ENCODE measurements around the gene GORASP2.

The GORASP2 gene

DNA sequence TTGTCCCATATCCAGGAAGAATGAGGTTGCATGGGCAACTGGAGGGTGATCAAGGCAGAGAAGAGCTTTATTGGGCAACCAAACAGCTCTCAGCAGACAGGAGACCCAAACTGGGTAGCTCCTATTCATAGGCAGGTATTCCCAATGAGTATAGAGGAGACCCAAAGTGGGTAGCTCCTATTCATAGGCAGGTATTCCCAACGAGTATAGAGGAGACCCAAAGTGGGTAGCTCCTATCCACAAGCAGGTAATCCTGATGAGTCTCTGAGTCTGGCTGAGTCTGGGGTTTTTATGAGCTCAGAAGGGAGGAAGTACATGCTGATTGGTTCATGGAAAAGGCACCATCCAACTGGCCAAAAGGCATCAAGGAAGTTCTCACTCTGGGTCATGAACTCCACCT, 5.3 kb upstream of the GORASP2 start:
- DNase-seq = peak; percentile 60

DNA sequence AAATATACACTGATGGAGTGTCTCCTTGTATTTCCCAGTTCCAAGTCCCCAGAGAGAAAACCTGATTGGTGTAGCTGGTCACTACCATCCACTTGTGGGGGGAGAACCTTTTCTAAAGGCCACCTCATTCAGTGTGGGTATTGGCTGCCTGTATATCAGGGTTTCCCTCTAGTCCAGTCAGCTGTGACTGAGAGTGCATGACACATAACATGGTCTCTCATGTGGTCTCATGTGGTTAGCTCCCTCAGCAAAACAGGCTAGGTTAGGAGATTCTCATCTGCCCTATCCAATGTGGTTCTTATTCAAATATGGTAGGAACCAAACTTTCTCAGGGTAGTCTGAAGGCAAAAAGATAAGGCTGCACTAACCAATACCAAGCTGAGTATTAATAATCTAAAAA, 4.1 kb upstream of the GORASP2 start:
- no peak for DNase-seq

GRCh38 chr2:170925923-170926322, 3.1 kb upstream of the GORASP2 start:
- no peak for DNase-seq

- no peak for DNase-seq
Measured at GRCh38 chr2:170926743-170927297, 2.2 kb upstream of the GORASP2 start.

DNA sequence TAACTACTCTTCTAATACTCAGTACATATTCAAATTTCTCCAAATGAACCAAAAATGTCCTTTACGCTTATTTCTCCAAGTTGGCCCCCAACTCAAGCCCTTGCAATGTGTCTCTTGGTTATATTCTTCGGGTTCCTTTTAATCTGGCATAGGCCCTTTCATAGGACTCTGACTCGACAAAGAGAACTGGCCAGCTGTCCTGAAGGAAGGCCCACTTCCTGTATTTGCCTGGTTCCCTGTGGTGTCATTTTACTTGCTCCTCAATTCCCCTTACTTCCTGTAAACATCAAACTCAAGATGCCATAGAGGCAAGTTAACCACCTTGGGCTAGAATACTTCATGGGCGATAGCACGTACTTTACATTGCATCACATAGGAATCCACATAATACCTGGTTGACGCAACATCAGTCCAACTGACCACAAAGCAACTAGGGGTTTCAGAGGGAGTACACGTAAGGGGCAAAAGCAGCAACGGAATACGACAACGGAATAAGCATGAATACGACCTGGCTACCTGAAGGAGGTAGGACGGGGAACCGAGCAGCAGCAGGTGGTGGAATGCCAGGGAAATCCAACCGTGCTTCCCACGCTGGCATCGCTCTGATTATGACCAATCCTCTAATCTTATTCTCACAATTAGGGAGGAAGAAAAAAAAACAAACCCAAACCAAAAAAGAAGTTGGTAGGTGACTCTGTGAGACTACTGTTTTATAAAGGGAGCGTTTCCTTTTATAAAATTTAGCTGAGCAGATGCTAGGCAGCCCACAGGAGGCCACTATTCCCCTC, 823 bp upstream of the GORASP2 start:
- DNase-seq = peak; percentile 92

GRCh38 chr2:170929686-170930050, 615 bp downstream of the GORASP2 start:
- peak; percentile 92 for DNase-seq

DNA sequence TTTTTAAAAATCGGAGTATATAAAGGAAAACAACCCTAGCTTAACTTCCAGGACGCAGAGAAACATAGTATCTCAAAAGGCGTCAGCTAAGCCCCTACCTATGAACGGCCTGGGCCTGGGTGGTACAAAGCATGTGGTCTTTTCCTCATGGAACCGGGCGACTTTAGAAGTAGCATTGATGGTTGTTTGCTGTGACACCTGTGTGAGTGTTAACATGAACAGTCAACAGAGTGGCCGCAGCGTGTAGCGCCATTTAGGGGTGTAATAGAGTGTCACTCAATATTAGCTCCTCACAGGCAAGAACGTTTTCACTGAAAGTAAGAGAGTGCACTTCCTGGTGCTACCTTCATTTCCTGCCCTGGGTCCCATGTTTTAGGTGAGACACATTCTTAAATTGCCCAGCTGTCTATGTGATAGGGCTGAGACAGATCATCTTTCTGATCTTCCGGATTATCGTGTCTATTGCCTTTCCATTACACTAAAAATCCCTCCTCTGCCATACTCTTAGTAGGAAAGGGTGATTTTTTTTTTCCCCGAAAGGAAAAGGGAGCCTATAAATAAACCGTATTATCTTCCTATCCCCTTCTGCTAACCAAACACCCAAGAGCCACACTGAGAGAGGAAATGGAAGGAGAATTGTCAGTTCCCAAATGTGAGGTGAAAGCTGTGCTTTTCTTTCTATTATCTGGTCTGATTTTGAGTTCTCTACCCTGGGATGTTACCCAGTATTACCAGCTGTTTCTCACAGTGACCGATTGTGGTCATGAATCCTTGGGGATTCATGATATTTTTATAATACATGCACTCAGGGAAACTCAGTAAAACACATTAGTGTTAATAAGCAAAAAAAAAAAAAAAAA, 1.3 kb downstream of the GORASP2 start:
- DNase-seq = peak; percentile 85

DNA sequence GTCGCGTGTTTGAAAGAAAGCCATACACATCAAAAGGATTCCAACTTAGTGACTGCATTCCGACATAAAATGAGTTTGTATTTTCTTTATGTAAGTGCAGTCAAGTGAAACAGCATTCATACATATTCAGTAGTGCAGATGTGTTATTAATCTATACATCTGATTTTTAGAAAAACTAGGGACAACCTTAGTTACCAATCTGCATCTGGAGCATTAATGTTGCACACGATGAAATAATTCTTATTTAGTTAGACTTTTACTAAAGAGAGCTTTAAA, 1.9 kb downstream of the GORASP2 start:
- DNase-seq = no peak

DNA sequence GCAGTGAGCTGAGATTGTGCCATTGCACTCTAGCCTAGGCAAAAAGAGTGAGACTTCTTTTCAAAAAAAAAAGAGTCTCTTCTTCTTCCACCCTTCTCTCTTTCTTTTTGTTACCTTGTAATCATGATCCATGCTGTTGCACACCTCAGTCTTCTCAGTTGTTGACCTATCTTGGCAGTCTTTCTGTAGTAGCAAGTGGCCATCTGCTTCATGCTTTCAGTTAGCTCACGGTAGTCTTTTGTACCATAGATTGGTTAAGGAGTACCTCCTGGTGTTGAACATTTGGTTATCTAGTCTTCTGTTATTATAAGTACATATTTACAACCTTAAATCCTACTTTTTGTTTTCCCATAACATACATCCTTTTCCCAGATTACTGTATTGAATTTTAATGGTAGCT, 3.1 kb downstream of the GORASP2 start:
- no peak for DNase-seq

DNA sequence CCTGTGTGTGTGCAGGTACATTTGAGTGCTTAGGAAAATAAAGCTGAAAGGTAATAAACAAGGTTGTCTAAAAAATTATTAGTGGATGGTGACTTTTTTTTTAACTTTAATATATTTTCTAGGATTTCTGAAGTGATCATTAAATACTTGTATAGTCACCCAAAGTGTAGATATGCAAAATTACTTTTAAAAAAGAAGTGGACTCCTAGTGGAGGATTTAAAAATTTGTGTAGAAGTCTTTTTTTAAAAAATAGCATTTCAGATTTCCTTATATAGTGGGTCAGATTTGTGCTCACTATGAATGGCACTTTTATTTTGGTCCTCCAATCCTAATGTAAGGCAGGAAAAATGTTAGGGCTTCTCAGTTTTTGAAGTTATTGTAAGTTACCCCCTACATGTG, 3.9 kb downstream of the GORASP2 start:
- no peak for DNase-seq

- DNase-seq = no peak
Measured at GRCh38 chr2:170937709-170938379, 8.8 kb downstream of the GORASP2 start.

GRCh38 chr2:170940066-170940465, 11.0 kb downstream of the GORASP2 start:
- DNase-seq = no peak

DNA sequence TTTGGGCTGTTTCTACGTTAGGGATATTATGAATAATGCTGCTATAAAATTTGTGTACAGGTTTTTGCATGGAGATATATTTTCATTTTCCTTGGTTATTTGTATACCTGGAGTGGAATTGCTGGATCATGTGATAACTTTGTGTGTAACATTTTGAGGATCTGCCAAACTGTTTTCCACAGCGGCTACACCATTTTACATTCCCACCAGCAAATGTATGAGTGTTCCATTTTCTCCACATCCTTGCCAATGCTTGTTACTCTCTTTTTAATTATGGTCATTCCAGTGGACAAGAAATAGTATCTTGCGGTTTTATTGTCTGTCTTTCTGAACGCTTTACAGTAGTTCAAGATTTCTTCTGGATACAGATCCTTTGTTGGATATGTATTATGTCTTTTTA, 13.6 kb downstream of the GORASP2 start:
- no peak for DNase-seq

DNA sequence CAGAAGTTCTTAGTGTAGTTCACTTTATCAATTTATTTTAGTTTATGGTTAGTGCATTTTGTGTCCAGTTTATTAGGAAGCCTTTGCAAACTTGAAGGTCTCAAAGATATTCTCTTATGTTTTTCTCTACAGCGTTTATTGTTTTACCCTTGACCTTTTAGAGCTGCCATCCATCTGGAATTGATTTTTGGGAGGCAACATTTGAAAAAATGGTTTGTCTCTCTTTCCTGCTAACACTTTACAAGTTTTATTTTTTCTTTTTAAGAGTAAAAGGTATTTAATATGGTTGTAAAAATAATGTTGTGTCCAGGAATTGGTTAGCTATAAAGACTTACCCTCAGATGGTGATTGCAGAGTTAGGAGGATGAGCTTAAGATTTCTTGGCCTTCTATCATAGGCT, 14.0 kb downstream of the GORASP2 start:
- DNase-seq = no peak

- no peak for DNase-seq
Measured at GRCh38 chr2:170943596-170943995, 14.5 kb downstream of the GORASP2 start.

- DNase-seq = no peak
Measured at GRCh38 chr2:170944545-170944944, 15.5 kb downstream of the GORASP2 start.

DNA sequence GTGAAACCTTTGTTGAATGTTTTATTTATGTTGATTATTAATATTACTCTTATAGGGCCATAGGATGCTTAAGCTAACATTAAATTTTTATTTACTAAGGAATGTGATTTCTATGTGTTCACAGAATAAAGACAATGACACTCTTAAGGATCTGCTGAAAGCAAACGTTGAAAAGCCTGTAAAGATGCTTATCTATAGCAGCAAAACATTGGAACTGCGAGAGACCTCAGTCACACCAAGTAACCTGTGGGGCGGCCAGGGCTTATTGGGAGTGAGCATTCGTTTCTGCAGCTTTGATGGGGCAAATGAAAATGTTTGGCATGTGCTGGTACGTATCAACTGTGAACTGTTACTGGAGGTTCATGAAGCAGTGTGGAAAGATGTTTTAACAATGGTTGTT, 20.4 kb downstream of the GORASP2 start:
- no peak for DNase-seq

DNA sequence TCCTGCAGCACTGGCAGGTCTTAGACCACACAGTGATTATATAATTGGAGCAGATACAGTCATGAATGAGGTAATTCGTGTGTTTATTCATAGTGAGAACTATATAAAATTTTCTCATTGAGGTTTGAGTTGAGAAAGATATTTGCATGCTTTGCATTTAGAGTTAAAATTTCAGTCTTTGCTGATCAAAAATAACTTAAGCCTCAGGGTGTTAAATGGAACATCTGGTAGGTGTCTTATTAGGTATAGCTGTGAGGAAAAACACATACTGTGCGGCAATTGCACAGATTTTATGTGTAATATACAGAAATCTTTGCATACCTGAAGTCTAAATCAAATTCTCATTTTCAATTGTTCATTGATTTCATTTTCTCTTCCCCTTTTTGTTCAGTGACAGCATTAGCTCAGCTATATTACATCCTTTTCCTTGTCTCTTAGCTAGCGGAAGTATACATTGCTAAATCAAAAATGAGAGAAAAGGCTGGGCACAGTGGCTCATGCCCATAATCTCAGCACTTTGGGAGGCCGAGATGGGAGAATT, 21.2 kb downstream of the GORASP2 start:
- DNase-seq = no peak

- DNase-seq = peak; percentile 16
Measured at GRCh38 chr2:170953941-170954340, 24.9 kb downstream of the GORASP2 start.

DNA sequence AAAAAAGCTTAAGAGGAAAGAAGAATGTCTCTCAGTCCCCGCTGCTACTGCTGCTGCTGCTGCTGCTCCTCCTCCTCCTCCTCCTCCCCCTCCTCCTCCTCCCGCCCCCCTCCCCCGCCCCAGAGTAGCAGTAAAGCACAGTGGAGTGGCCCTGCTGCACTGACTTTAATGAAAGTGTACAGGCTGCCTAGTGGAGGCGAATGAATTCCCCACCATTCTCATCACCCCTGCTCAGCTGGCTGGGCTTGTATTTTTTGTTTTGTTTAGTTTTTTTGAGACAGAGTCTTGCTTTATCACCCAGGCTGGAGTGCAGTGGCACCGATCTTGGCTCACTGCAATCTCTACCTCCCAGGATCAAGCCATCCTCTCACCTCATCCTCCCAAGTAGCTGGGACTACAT, 34.3 kb downstream of the GORASP2 start:
- no peak for DNase-seq

DNA sequence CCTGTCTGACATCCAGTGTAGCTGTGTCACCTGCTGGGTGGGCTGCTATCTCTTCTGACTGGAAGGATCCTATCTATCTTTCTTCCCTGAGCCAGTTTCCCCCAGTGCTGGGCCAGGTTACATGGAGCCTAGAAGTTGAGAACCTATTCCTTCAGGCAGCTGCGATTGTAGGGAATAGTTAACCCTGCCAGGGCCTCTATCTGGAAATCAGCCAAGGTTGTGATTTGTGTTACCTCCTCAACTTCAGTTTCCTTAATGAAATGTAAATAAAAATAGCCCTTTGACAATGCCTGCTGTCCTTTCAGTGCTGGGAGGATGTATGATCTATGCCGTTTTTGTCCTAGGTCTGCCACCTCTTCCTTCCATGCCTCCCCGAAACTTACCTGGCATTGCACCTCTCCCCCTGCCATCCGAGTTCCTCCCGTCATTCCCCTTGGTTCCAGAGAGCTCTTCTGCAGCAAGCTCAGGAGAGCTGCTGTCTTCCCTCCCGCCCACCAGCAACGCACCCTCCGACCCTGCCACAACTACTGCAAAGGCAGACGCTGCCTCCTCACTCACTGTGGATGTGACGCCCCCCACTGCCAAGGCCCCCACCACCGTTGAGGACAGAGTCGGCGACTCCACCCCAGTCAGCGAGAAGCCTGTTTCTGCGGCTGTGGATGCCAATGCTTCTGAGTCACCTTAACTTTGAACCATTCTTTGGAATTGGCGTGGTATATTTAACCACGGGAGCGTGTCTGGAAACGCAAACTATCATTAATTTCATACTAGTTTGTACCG, 36.6 kb downstream of the GORASP2 start:
- no peak for DNase-seq

DNA sequence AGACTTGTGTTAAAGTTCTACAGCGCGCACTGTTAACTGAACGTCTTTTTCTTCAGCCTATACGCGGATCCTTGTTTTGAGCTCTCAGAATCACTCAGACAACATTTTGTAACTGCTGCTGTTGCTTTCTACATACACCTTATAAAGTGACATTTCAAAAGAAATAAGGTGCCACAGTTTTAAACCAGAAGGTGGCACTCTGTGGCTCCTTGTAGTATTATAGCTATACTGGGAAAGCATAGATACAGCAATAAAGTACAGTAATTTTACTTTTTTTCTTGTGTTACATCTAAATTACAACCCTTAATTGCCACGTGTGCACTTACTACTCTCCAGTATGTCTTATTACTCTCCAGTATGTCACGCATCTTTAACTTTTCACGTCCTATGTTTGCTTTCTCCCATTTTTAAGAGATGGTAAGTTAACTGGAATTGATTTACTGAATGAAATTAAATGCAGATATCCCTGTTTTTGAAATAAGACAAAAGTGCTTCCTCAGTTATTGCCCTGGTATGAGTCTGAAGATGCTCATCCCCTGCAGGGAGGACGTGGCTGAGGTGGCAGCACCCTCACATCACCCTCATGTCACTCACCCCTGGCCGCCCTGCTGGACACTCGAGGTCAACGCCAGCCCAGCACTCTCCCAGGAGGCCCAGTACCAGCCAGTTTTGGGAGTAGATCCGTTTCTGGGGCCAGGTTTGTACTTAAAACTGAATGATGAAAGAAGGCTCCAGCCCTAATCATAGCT, 37.8 kb downstream of the GORASP2 start:
- DNase-seq = peak; percentile 63
